Upper lobe of left lung (tissue), 4 donors: ENCODE data around the gene OTUD1.

Experiments used
- POLR2A ChIP-seq, 4 donors: fragments of 450-650 bp; IDR thresholded peaks; one replicate each; pipeline ENCODE4 v1.5.1; 2016 to 2017; ENCODE audit warnings: antibody characterized with exemption in 4 of 4, mild to moderate bottlenecking in 2 of 4
- POLR2AphosphoS5 ChIP-seq, 2 donors: sonication (generic); formaldehyde crosslinking; IDR thresholded peaks; one replicate each; pipeline ENCODE4 v1.5.1; 2017; ENCODE audit warnings: antibody characterized with exemption in 2 of 2
- TF ChIP-seq, protein P1 (sequence below), 6 experiments: fragments of 450-650 bp in 4 of 6; fragments of 200-600 bp in 2 of 6; sonication (generic) in 2 of 6; IDR thresholded peaks; one replicate each; pipeline ENCODE4 v1.5.1; 2016 to 2019; ENCODE audit warnings: antibody characterized with exemption in 6 of 6

DNA sequence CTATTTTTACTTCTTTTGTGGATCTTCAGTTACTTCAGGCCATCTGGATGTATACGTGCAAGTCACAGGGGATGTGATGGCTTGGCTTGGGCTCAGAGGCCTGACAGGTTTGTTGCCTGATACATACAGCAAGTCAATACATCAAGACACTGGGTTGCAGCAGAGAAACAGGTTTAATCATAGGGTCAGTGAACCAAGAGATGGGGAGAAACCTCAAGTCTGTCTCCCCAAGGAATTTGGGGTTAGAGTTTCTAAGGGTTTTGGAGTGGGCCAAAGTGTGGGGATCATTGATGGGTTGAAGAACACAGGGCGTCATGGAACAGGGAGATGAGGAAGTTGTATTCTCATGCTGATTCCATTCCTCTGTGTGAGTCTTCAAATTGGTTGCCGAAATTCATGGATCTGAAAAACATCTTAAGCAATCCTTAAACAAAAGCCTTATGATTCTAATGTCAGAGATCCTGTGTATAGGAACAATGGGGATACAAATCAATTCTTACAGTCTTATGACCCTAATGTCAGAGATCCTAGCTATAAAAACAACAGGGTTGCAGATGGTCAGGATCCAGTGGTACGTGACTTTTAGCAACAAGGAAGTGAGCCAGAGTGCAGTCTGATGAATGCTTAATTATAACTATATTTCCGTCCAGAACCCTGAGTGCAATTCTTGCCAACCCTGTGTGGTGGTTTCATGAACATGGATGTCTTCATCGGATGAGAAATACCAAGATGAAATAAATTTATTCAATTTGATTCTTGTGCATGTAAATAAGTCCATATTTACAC is 18.9 kb downstream of the OTUD1 start:
- TF ChIP-seq, protein P1, sequence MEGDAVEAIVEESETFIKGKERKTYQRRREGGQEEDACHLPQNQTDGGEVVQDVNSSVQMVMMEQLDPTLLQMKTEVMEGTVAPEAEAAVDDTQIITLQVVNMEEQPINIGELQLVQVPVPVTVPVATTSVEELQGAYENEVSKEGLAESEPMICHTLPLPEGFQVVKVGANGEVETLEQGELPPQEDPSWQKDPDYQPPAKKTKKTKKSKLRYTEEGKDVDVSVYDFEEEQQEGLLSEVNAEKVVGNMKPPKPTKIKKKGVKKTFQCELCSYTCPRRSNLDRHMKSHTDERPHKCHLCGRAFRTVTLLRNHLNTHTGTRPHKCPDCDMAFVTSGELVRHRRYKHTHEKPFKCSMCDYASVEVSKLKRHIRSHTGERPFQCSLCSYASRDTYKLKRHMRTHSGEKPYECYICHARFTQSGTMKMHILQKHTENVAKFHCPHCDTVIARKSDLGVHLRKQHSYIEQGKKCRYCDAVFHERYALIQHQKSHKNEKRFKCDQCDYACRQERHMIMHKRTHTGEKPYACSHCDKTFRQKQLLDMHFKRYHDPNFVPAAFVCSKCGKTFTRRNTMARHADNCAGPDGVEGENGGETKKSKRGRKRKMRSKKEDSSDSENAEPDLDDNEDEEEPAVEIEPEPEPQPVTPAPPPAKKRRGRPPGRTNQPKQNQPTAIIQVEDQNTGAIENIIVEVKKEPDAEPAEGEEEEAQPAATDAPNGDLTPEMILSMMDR (IDR thresholded peaks at IDR 0.05), result no peak
- TF ChIP-seq POLR2A (IDR thresholded peaks at IDR 0.05) (no peak), POLR2AphosphoS5 (IDR thresholded peaks at IDR 0.05) (no peak)
